Neural progenitor cell (in vitro differentiated cells): Measurements from ENCODE around the gene HOOK2.

Experiments
- EZH2 ChIP-seq: fragments of 200-600 bp; sonication (generic); IDR thresholded peaks from 2 replicates; pipeline ENCODE4 v1.6.1; 2017; ENCODE audit warnings: antibody characterized with exemption, mild to moderate bottlenecking, moderate library complexity
- EZH2phosphoT487 ChIP-seq: fragments of 200-600 bp; sonication (generic); IDR thresholded peaks from 2 replicates; pipeline ENCODE4 v1.6.1; 2017; ENCODE audit warnings: antibody characterized with exemption
- TF ChIP-seq, protein P1 (sequence below): fragments of 200-600 bp; sonication (generic); IDR thresholded peaks from 2 replicates; pipeline ENCODE4 v1.5.1; 2017; ENCODE audit warnings: antibody characterized with exemption, mild to moderate bottlenecking

DNA sequence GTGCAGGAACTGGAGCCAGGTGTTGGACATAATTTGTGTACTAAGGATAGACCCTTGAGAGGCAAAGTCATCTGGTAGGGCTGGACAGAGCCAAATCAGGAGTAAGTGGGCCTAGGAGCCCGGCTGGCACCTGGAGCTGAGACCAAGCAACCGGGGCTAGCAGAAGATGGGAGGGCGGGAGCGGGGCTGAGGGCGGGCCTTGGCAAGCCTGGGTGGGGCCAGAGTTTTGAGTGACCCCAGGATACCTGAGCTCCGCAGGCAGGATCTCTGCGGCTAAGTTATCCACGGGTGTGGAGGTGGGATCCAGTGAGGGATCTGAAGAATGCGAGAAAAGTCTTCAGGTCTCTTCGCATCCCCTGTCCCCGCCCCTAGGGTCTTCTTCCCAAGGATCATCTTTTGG, 8.2 kb downstream of the HOOK2 start:
- TF ChIP-seq, protein P1, sequence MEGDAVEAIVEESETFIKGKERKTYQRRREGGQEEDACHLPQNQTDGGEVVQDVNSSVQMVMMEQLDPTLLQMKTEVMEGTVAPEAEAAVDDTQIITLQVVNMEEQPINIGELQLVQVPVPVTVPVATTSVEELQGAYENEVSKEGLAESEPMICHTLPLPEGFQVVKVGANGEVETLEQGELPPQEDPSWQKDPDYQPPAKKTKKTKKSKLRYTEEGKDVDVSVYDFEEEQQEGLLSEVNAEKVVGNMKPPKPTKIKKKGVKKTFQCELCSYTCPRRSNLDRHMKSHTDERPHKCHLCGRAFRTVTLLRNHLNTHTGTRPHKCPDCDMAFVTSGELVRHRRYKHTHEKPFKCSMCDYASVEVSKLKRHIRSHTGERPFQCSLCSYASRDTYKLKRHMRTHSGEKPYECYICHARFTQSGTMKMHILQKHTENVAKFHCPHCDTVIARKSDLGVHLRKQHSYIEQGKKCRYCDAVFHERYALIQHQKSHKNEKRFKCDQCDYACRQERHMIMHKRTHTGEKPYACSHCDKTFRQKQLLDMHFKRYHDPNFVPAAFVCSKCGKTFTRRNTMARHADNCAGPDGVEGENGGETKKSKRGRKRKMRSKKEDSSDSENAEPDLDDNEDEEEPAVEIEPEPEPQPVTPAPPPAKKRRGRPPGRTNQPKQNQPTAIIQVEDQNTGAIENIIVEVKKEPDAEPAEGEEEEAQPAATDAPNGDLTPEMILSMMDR: no peak
- TF ChIP-seq EZH2 (no peak), EZH2phosphoT487 (no peak)
